ENCODE measurements around the gene FCN2. TPM values are rescaled to one million over a fixed set of nuclear protein-coding genes. Genes with fewer than 3 reads are reported as not detected.

FCN2 gene
- total RNA-seq, 2 donors from 2014 or later = not detected

DNA sequence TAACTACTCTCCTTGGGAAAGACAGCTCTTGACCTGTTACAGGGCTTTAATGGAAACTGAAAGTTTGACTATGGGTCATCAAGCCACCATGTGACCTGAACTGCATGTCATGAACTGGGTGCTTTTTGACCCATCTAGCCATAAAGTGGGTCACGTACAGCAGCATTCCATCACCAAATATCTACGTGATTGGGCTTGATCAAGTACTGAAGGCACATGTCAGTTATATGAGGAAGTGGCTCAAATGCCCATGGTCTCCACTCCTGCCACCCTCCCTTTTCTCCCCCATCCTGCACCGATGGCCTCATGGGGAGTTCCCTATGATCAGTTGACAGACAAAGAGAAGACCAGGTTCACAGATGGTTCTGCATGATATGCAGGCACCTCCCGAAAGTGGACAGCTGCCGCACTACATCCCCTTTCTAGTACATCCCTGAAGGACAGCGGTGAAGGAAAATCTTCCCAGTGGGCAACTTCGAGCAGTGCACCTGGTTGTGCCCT lies 44.5 kb downstream of the FCN2 start:
- TF ChIP-seq, protein P1, sequence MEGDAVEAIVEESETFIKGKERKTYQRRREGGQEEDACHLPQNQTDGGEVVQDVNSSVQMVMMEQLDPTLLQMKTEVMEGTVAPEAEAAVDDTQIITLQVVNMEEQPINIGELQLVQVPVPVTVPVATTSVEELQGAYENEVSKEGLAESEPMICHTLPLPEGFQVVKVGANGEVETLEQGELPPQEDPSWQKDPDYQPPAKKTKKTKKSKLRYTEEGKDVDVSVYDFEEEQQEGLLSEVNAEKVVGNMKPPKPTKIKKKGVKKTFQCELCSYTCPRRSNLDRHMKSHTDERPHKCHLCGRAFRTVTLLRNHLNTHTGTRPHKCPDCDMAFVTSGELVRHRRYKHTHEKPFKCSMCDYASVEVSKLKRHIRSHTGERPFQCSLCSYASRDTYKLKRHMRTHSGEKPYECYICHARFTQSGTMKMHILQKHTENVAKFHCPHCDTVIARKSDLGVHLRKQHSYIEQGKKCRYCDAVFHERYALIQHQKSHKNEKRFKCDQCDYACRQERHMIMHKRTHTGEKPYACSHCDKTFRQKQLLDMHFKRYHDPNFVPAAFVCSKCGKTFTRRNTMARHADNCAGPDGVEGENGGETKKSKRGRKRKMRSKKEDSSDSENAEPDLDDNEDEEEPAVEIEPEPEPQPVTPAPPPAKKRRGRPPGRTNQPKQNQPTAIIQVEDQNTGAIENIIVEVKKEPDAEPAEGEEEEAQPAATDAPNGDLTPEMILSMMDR (IDR thresholded peaks at IDR 0.05) = no peak
- no peak for TF ChIP-seq POLR2A (IDR thresholded peaks at IDR 0.05)
- DNase-seq = peak in 1 of 4 donors; percentile 7
- H3K36me3 ChIP-seq (replicated peaks in 1 of 2; ENCODE audit: insufficient read depth in 1 of 2, low read depth in 2 of 2) = no peaks in the 10 kb centered on the region
- H3K27ac ChIP-seq = no peak overlapping the region
- H3K4me3 ChIP-seq = no peak overlapping the region
- no peaks in the 10 kb centered on the region for H3K27me3 ChIP-seq
- no peaks in the 10 kb centered on the region for H3K4me1 ChIP-seq
- intact Hi-C loops (cut with DNase I) = no loop called here
- no peak for ATAC-seq
- 66 to 80% methylated on average over 7 of the region's 7 CpGs for WGBS, 2 donors
- no peaks in the 10 kb centered on the region for H3K9me3 ChIP-seq

GRCh38 chr9:134928436-134929192 lies 48.0 kb downstream of the FCN2 start:
- DNase-seq (no peak), ATAC-seq (no peak)
- peaks cover 0 to 4% of the 10 kb centered on the region in 2 donors for H3K27me3 ChIP-seq
- H3K36me3 ChIP-seq (replicated peaks in 1 of 2; ENCODE audit: insufficient read depth in 1 of 2, low read depth in 2 of 2) = no peaks in the 10 kb centered on the region
- intact Hi-C loops (cut with DNase I) = no loop called here
- WGBS, 2 donors = 52 to 55% methylated on average over 13 to 15 of the region's 15 CpGs
- H3K27ac ChIP-seq = no peak overlapping the region
- no peaks in the 10 kb centered on the region for H3K9me3 ChIP-seq
- TF ChIP-seq POLR2A (IDR thresholded peaks at IDR 0.05) = no peak
- no peak overlapping the region for H3K4me3 ChIP-seq
- H3K4me1 ChIP-seq = no peaks in the 10 kb centered on the region

DNA sequence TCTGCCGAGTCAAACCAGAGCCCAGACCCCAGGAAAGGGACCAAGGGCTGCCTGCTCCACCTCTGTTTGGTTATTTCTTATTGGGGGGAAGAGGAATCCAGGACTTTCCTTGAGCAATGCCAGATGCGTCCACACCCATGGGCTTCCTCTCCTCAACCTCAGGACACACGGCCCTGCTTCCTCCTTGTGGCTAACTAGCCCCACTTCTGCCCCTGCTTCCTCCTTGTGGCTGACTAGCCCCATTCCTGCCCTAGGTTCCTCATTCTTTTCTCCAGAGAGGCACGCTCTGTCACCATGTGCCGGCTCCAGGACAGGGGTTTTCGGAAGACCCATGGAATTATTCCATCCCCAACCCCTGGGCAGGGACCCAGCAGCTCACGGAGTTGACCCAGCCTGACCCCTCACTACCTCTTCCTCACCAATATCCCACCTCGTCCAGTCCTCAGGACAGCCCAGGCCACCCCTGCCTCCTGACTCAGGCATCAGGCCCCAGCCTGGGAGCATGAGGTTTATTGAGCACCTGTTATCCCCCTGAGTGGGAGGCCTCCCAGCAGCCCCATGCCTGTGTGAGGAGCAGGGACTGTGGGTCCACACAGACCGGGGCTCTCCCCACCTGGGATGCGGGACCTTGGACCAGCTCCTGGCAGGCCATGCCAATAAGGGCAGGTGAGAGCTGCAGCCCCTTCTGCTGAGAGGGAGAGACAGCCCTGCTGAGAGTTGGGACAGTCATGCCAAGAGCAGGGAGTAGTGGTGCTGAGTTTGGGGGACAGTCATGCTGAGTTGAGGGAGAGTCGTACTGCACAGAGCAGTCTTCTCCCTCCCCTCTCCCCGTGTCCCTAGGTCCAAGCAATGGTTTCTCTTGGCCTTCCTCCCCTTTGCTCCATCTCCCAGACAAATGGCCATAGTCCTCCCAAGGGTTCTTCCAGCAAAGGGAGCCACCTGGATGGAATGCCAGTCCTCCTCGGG lies 48.9 kb downstream of the FCN2 start:
- intact Hi-C loops (cut with DNase I) = no loop called here
- H3K27ac ChIP-seq = no peak overlapping the region

GRCh38 chr9:134930398-134930797 lies 49.8 kb downstream of the FCN2 start:
- no peaks in the 10 kb centered on the region for H3K4me1 ChIP-seq
- intact Hi-C loops (cut with DNase I) = no loop called here
- ATAC-seq = no peak
- WGBS, 2 donors = 72 to 73% methylated on average over 9 to 12 of the region's 13 CpGs
- DNase-seq = no peak
- peaks cover 0 to 4% of the 10 kb centered on the region in 2 donors for H3K27me3 ChIP-seq
- no peak overlapping the region for H3K27ac ChIP-seq
- H3K4me3 ChIP-seq = no peak overlapping the region
- H3K9me3 ChIP-seq = no peaks in the 10 kb centered on the region
- H3K36me3 ChIP-seq (replicated peaks in 1 of 2; ENCODE audit: insufficient read depth in 1 of 2, low read depth in 2 of 2) = no peaks in the 10 kb centered on the region
- no peak for TF ChIP-seq POLR2A (IDR thresholded peaks at IDR 0.05)
- TF ChIP-seq, protein P1 (IDR thresholded peaks at IDR 0.05) = no peak

More for the DNA sequence above, 48.9 kb downstream of the FCN2 start:
- H3K4me3 ChIP-seq = no peak overlapping the region
- H3K4me1 ChIP-seq = no peaks in the 10 kb centered on the region
- H3K9me3 ChIP-seq = no peaks in the 10 kb centered on the region
- 46 to 54% methylated on average over 9 to 13 of the region's 13 CpGs for WGBS, 2 donors
- H3K27me3 ChIP-seq = peaks cover 0 to 4% of the 10 kb centered on the region in 2 donors
- DNase-seq (peak in 1 of 4 donors; percentile 69), ATAC-seq (no peak)
- TF ChIP-seq, protein P1 (IDR thresholded peaks at IDR 0.05) = no peak
- no peak for TF ChIP-seq POLR2A (IDR thresholded peaks at IDR 0.05)
- H3K36me3 ChIP-seq (replicated peaks in 1 of 2; ENCODE audit: insufficient read depth in 1 of 2, low read depth in 2 of 2) = no peaks in the 10 kb centered on the region

GRCh38 chr9:134932171-134932570 lies 51.6 kb downstream of the FCN2 start:
- intact Hi-C loops (cut with DNase I) = no loop called here
- Histone ChIP-seq H3K27me3 (peaks cover 0 to 4% of the 10 kb centered on the region in 2 donors), H3K36me3 (replicated peaks in 1 of 2; ENCODE audit: insufficient read depth in 1 of 2, low read depth in 2 of 2) (no peaks in the 10 kb centered on the region), H3K27ac (no peak overlapping the region), H3K4me3 (no peak overlapping the region), H3K4me1 (no peaks in the 10 kb centered on the region), H3K9me3 (no peaks in the 10 kb centered on the region)
- TF ChIP-seq, protein P1 (IDR thresholded peaks at IDR 0.05) = no peak
- no peak for TF ChIP-seq POLR2A (IDR thresholded peaks at IDR 0.05)
- no peak for ATAC-seq
- WGBS, 2 donors = 82 to 90% methylated on average over 12 of the region's 12 CpGs
- DNase-seq = no peak

Measured in body of pancreas (tissue), 4 donors.